ES-I3 (cell line): ENCODE results near the gene APOL6.

ENCODE experiments used
- H3K36me3 ChIP-seq: 2 replicates; pipeline ENCODE4 v1.6.1; 2013; ENCODE audit warnings: mild to moderate bottlenecking, low read length, control low read depth, moderate library complexity; ENCODE audit not compliant: insufficient read depth
- H3K4me1 ChIP-seq: 2 replicates; pipeline ENCODE4 v1.6.1; 2013; ENCODE audit warnings: mild to moderate bottlenecking, control low read depth, low read length; ENCODE audit not compliant: insufficient read depth
- H3K9ac ChIP-seq: 2 replicates; pipeline ENCODE4 v1.6.1; 2013; ENCODE audit warnings: low read depth, mild to moderate bottlenecking, low read length, moderate library complexity
- H3K9me3 ChIP-seq: 2 replicates; pipeline ENCODE4 v1.6.1; 2013; ENCODE audit warnings: mild to moderate bottlenecking, low read length, moderate library complexity; ENCODE audit not compliant: control insufficient read depth, insufficient read depth

The APOL6 gene

GRCh38 chr22:35610741-35611140 is 37.5 kb upstream of the APOL6 start:
- Histone ChIP-seq H3K36me3 (no peaks in the 10 kb centered on the region), H3K4me1 (0 out of 2 replicates have a peak, but pooled peaks cover 3% of the 10 kb centered on the region), H3K9ac (no peak overlapping the region), H3K9me3 (no peaks in the 10 kb centered on the region)

GRCh38 chr22:35611200-35611890 is 36.9 kb upstream of the APOL6 start:
- Histone ChIP-seq H3K4me1 (0 out of 2 replicates have a peak, but pooled peaks cover 3% of the 10 kb centered on the region), H3K9ac (no peak overlapping the region)

GRCh38 chr22:35611891-35612576 is 36.2 kb upstream of the APOL6 start:
- Histone ChIP-seq H3K36me3 (no peaks in the 10 kb centered on the region), H3K9me3 (no peaks in the 10 kb centered on the region), H3K9ac (no peak overlapping the region), H3K4me1 (0 out of 2 replicates have a peak, but pooled peaks cover 3% of the 10 kb centered on the region)

More at GRCh38 chr22:35611200-35611890, 36.9 kb upstream of the APOL6 start:
- Histone ChIP-seq H3K9me3 (no peaks in the 10 kb centered on the region), H3K36me3 (no peaks in the 10 kb centered on the region)

- H3K9me3 ChIP-seq: no peaks in the 10 kb centered on the region
- 0 out of 2 replicates have a peak, but pooled peaks cover 3% of the 10 kb centered on the region for H3K4me1 ChIP-seq
- no peak overlapping the region for H3K9ac ChIP-seq
- no peaks in the 10 kb centered on the region for H3K36me3 ChIP-seq
Observed at GRCh38 chr22:35612903-35613302, 35.3 kb upstream of the APOL6 start.

- no peak overlapping the region for H3K9ac ChIP-seq
- no peaks in the 10 kb centered on the region for H3K9me3 ChIP-seq
- no peaks in the 10 kb centered on the region for H3K36me3 ChIP-seq
- 0 out of 2 replicates have a peak, but pooled peaks cover 3% of the 10 kb centered on the region for H3K4me1 ChIP-seq
Observed at GRCh38 chr22:35614404-35614803, 33.8 kb upstream of the APOL6 start.

GRCh38 chr22:35615156-35615555 is 33.1 kb upstream of the APOL6 start:
- Histone ChIP-seq H3K9me3 (no peaks in the 10 kb centered on the region), H3K36me3 (no peaks in the 10 kb centered on the region), H3K9ac (no peak overlapping the region), H3K4me1 (0 out of 2 replicates have a peak, but pooled peaks cover 3% of the 10 kb centered on the region)

- H3K4me1 ChIP-seq: 0 out of 2 replicates have a peak, but pooled peaks cover 3% of the 10 kb centered on the region
- no peak overlapping the region for H3K9ac ChIP-seq
- H3K36me3 ChIP-seq: no peaks in the 10 kb centered on the region
- H3K9me3 ChIP-seq: no peaks in the 10 kb centered on the region
Observed at GRCh38 chr22:35616043-35616442, 32.2 kb upstream of the APOL6 start.

- Histone ChIP-seq H3K4me1 (peaks cover 10% of the 10 kb centered on the region), H3K36me3 (no peaks in the 10 kb centered on the region), H3K9me3 (no peaks in the 10 kb centered on the region), H3K9ac (no peak within 1 kb of the TSS)
Observed at GRCh38 chr22:35617137-35617755, 31.0 kb upstream of the APOL6 start, which contains the start of gene MB. TSS of gene MB (minus strand) at chr22:35617329. CDS start at chr22:35617257, 72 bp downstream.

GRCh38 chr22:35618427-35619223 is 29.6 kb upstream of the APOL6 start:
- no peaks in the 10 kb centered on the region for H3K9me3 ChIP-seq
- no peaks in the 10 kb centered on the region for H3K36me3 ChIP-seq
- H3K9ac ChIP-seq: no peak overlapping the region
- peaks cover 17% of the 10 kb centered on the region for H3K4me1 ChIP-seq

GRCh38 chr22:35619336-35620094 is 28.7 kb upstream of the APOL6 start:
- no peaks in the 10 kb centered on the region for H3K9me3 ChIP-seq
- H3K36me3 ChIP-seq: no peaks in the 10 kb centered on the region
- H3K4me1 ChIP-seq: peaks cover 17% of the 10 kb centered on the region
- no peak overlapping the region for H3K9ac ChIP-seq

- H3K9ac ChIP-seq: no peak overlapping the region
- no peaks in the 10 kb centered on the region for H3K9me3 ChIP-seq
- no peaks in the 10 kb centered on the region for H3K36me3 ChIP-seq
- H3K4me1 ChIP-seq: peaks cover 14% of the 10 kb centered on the region
Observed at GRCh38 chr22:35620624-35621251, 27.5 kb upstream of the APOL6 start.

GRCh38 chr22:35621451-35621850 is 26.8 kb upstream of the APOL6 start:
- no peaks in the 10 kb centered on the region for H3K9me3 ChIP-seq
- no peak overlapping the region for H3K9ac ChIP-seq
- no peaks in the 10 kb centered on the region for H3K36me3 ChIP-seq
- peaks cover 14% of the 10 kb centered on the region for H3K4me1 ChIP-seq

GRCh38 chr22:35622191-35622913 is 25.9 kb upstream of the APOL6 start:
- Histone ChIP-seq H3K9ac (no peak overlapping the region), H3K4me1 (peaks cover 14% of the 10 kb centered on the region), H3K9me3 (no peaks in the 10 kb centered on the region), H3K36me3 (no peaks in the 10 kb centered on the region)
